A549 (cell line): Measurements from ENCODE around the gene CXCR5. TPM values are rescaled to one million over a fixed set of nuclear protein-coding genes. Genes with fewer than 3 reads are reported as not detected.

Source experiments
- ATAC-seq, 2 experiments: fragments of 200-7000 bp in 1 of 2; fragments of >200 bp in 1 of 2; cut with Nextera tagmentation in 1 of 2; cut with Tn5 transposase in 1 of 2; 3 replicates each; pipeline versions ENCODE4 v1.8.0 to v1.9.1; 2018 to 2020; ENCODE audit warnings: mild to moderate bottlenecking in 1 of 2, moderate library complexity in 1 of 2
- CTCF ChIA-PET: fragments of 300-600 bp; sonication (Branson Sonifier 250); formaldehyde crosslinking; extraction: SDS; loops from one replicate; lab custom pipeline; 2021; ENCODE audit warnings: antibody characterized with exemption, inconsistent platforms; lab: Yijun Ruan, JAX
- POLR2A ChIA-PET: fragments of 350-600 bp; formaldehyde crosslinking; extraction: SDS; loops from one replicate; lab custom pipeline; 2021; ENCODE audit warnings: antibody characterized with exemption, inconsistent platforms; lab: Yijun Ruan, JAX
- DNase-seq, 2 experiments: peaks; one replicate each; pipeline versions ENCODE4 v3.0.0 to v3.0.0-alpha.2; 2011 to 2016; ENCODE audit warnings: low read depth in 1 of 2, low spot score in 1 of 2
- FAIRE-seq: peaks from 2 replicates; lab custom pipeline; 2011; peaks lifted over from hg19 to GRCh38; lab: Jason Lieb, UNC
- H3K27ac ChIP-seq, 2 experiments: fragments of >200 bp; sonication (Bioruptor Twin); formaldehyde crosslinking; 3 replicates each; pipeline ENCODE4 v1.5.1; 2016 to 2017
- H3K4me1 ChIP-seq: fragments of >200 bp; sonication (Bioruptor Twin); formaldehyde crosslinking; 3 replicates; pipeline ENCODE4 v1.6.1; 2016
- H3K4me2 ChIP-seq: fragments of >200 bp; sonication (Bioruptor Twin); formaldehyde crosslinking; 3 replicates; pipeline ENCODE4 v1.6.1; 2016
- H3K4me3 ChIP-seq: fragments of >200 bp; sonication (Bioruptor Twin); formaldehyde crosslinking; 3 replicates; pipeline ENCODE4 v1.5.1; 2016
- H3K9me3 ChIP-seq: fragments of >200 bp; sonication (Bioruptor Twin); formaldehyde crosslinking; 3 replicates; pipeline ENCODE4 v1.6.1; 2016
- CBX8 ChIP-seq: fragments of 200-600 bp; sonication (generic); IDR thresholded peaks from 2 replicates; pipeline ENCODE4 v1.6.1; 2016
- EHF ChIP-seq: fragments of 250-450 bp; sonication (Bioruptor Pico); IDR thresholded peaks from 2 replicates; pipeline ENCODE4 v1.5.0; 2020; ENCODE audit warnings: mild to moderate bottlenecking
- EP300 ChIP-seq, 2 experiments: fragments of >200 bp; sonication (Bioruptor Twin); formaldehyde crosslinking; IDR thresholded peaks; 2 replicates in 1 of 2; 3 replicates in 1 of 2; pipeline ENCODE4 v1.6.1; 2016 to 2017
- GATA3 ChIP-seq: IDR thresholded peaks from 2 replicates; pipeline ENCODE4 v1.6.1; 2012; ENCODE audit warnings: borderline replicate concordance
- HDAC2 ChIP-seq: fragments of 200-600 bp; sonication (generic); IDR thresholded peaks from 2 replicates; pipeline ENCODE4 v1.6.1; 2016
- HOXA7 ChIP-seq: fragments of 250-450 bp; sonication (Bioruptor Pico); IDR thresholded peaks from 2 replicates; pipeline ENCODE4 v1.5.0; 2020; ENCODE audit warnings: mild to moderate bottlenecking, moderate library complexity
- JUNB ChIP-seq: fragments of >200 bp; sonication (Bioruptor Twin); formaldehyde crosslinking; IDR thresholded peaks from 2 replicates; pipeline ENCODE4 v1.6.1; 2016
- KDM5A ChIP-seq: fragments of 200-600 bp; sonication (generic); IDR thresholded peaks from 2 replicates; pipeline ENCODE4 v1.6.1; 2016; ENCODE audit warnings: antibody characterized with exemption, mild to moderate bottlenecking
- MAFK ChIP-seq: fragments of 450-650 bp; IDR thresholded peaks from 2 replicates; pipeline ENCODE4 v1.6.1; 2014; ENCODE audit not compliant: partially characterized antibody
- MYC ChIP-seq: IDR thresholded peaks from 2 replicates; pipeline ENCODE4 v1.6.1; 2012; ENCODE audit warnings: mild to moderate bottlenecking, inconsistent platforms, low read length, improper control_type of control experiment, borderline replicate concordance
- NFE2L2 ChIP-seq: fragments of 150-350 bp; conservative IDR thresholded peaks from 2 replicates; pipeline ENCODE4 v1.6.1; 2014; ENCODE audit warnings: low read length
- NPAS2 ChIP-seq: fragments of 250-450 bp; sonication (Bioruptor Pico); IDR thresholded peaks from 2 replicates; pipeline ENCODE4 v1.8.0; 2022; ENCODE audit warnings: mild to moderate bottlenecking, moderate library complexity, borderline replicate concordance
- POLR2A ChIP-seq: IDR thresholded peaks from 2 replicates; pipeline ENCODE4 v1.6.1; 2012; ENCODE audit warnings: mild to moderate bottlenecking, low read length
- RARB ChIP-seq: fragments of 250-450 bp; sonication (Bioruptor Pico); IDR thresholded peaks from 2 replicates; pipeline ENCODE4 v1.8.0; 2021; ENCODE audit warnings: mild to moderate bottlenecking, moderate library complexity
- RCOR1 ChIP-seq: fragments of 150-350 bp; IDR thresholded peaks from 2 replicates; pipeline ENCODE4 v1.6.1; 2014; ENCODE audit warnings: antibody characterized with exemption, low read length, low read depth
- RNF2 ChIP-seq: fragments of 200-600 bp; sonication (generic); IDR thresholded peaks from 2 replicates; pipeline ENCODE4 v1.6.1; 2016; ENCODE audit warnings: low read depth, mild to moderate bottlenecking, antibody characterized with exemption, moderate library complexity, borderline replicate concordance
- TFCP2L1 ChIP-seq: fragments of 250-450 bp; sonication (Bioruptor Pico); IDR thresholded peaks from 2 replicates; pipeline ENCODE4 v1.5.0; 2021; ENCODE audit warnings: mild to moderate bottlenecking
- TP53 ChIP-seq: fragments of 250-450 bp; sonication (Bioruptor Pico); IDR thresholded peaks from 2 replicates; pipeline ENCODE4 v1.5.0; 2021; ENCODE audit warnings: mild to moderate bottlenecking, moderate library complexity
- ZC3H11A ChIP-seq: fragments of 450-650 bp; IDR thresholded peaks from 2 replicates; pipeline ENCODE4 v1.6.1; 2014; ENCODE audit warnings: antibody characterized with exemption, mild to moderate bottlenecking
- ZFP36 ChIP-seq: fragments of 450-650 bp; IDR thresholded peaks from 2 replicates; pipeline ENCODE4 v1.6.1; 2014; ENCODE audit warnings: borderline replicate concordance; ENCODE audit not compliant: partially characterized antibody
- ZNF302 ChIP-seq: fragments of 250-450 bp; sonication (Bioruptor Pico); IDR thresholded peaks from 2 replicates; pipeline ENCODE4 v1.9.0; 2021; ENCODE audit warnings: inconsistent platforms, mild to moderate bottlenecking, moderate library complexity
- ZSCAN20 ChIP-seq: fragments of 250-450 bp; sonication (Bioruptor Pico); IDR thresholded peaks from 2 replicates; pipeline ENCODE4 v1.8.0; 2022; ENCODE audit warnings: mild to moderate bottlenecking, moderate library complexity
- WGBS: methylation state at CpG from one replicate; pipeline ENCODE4 v1.1.6; 2017; ENCODE audit errors: missing lambda C conversion rate; 5-methylcytosine and 5-hydroxymethylcytosine counted together
- polyA plus RNA-seq, 4 experiments: library from polyadenylated mRNA; depleted of rRNA in 3 of 4; stranded (reverse); fragments of >200 nt; fragmentation: RNase III in 1 of 4; extraction: RNeasy Plus Mini Kit Qiagen cat#74134 plus additional on column Dnase treatment in 1 of 4; gene quantifications; 2 replicates in 3 of 4; 3 replicates in 1 of 4; pipeline ENCODE4 v1.2.3, GENCODE V29; 2011 to 2017
- TF ChIP-seq, protein P1 (sequence below): fragments of >200 bp; sonication (Bioruptor Twin); formaldehyde crosslinking; IDR thresholded peaks from 2 replicates; pipeline ENCODE4 v1.6.1; 2016
- TF ChIP-seq, protein P2 (sequence below): fragments of >200 bp; sonication (Bioruptor Twin); formaldehyde crosslinking; IDR thresholded peaks from 3 replicates; pipeline ENCODE4 v1.5.1; 2016
- TF ChIP-seq, protein P3 (sequence below): fragments of 150-350 bp; IDR thresholded peaks from 2 replicates; pipeline ENCODE4 v1.6.1; 2014; ENCODE audit warnings: low read depth, mild to moderate bottlenecking, low read length
- TF ChIP-seq, protein P4 (sequence below): fragments of 200-600 bp; sonication (generic); IDR thresholded peaks from 2 replicates; pipeline ENCODE4 v1.6.1; 2016; ENCODE audit warnings: antibody characterized with exemption, mild to moderate bottlenecking, moderate library complexity
- TF ChIP-seq, protein P5 (sequence below): fragments of 250-450 bp; sonication (Bioruptor Pico); IDR thresholded peaks from 2 replicates; pipeline ENCODE4 v1.5.0; 2020; ENCODE audit warnings: low read depth, mild to moderate bottlenecking, moderate library complexity

CXCR5 gene
- polyA plus RNA-seq, 2 of the 4 experiments (the other 2 are of a cell fraction) = 0.04 TPM; not detected in 1

DNA sequence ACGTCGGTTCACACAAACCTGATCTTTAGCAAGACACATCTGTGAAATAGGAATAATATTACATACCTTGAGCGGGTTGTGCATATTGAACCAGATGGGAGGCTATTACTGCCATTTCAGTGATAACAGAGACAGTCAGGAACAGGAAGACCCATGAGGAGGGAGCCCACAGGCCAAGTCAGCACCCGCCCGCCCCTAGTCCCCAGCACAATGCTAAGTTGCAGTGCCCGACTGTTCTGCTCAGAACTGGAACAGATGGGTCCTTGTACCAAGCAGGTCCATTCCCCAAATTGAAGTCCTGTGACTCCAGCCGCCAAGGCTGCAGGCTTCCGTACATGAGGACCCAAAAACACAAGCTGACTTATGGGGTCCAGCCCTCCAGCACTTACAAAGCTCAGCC lies 9.3 kb downstream of the CXCR5 start:
- DNase-seq (no peak), FAIRE-seq (no peak)
- Histone ChIP-seq H3K27ac (no peak overlapping the region), H3K4me2 (no peak overlapping the region)
- POLR2A ChIA-PET = no interaction called here
- TF ChIP-seq, protein P1, sequence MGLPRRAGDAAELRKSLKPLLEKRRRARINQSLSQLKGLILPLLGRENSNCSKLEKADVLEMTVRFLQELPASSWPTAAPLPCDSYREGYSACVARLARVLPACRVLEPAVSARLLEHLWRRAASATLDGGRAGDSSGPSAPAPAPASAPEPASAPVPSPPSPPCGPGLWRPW = no peak
- TF ChIP-seq RARB (no peak), KDM5A (no peak), RCOR1 (no peak), MYC (no peak), ZFP36 (no peak), NFE2L2 (no peak), POLR2A (no peak), HDAC2 (no peak), ZSCAN20 (CRISPR knock-in tag) (no peak), NPAS2 (CRISPR knock-in tag) (no peak)
- TF ChIP-seq, protein P2, sequence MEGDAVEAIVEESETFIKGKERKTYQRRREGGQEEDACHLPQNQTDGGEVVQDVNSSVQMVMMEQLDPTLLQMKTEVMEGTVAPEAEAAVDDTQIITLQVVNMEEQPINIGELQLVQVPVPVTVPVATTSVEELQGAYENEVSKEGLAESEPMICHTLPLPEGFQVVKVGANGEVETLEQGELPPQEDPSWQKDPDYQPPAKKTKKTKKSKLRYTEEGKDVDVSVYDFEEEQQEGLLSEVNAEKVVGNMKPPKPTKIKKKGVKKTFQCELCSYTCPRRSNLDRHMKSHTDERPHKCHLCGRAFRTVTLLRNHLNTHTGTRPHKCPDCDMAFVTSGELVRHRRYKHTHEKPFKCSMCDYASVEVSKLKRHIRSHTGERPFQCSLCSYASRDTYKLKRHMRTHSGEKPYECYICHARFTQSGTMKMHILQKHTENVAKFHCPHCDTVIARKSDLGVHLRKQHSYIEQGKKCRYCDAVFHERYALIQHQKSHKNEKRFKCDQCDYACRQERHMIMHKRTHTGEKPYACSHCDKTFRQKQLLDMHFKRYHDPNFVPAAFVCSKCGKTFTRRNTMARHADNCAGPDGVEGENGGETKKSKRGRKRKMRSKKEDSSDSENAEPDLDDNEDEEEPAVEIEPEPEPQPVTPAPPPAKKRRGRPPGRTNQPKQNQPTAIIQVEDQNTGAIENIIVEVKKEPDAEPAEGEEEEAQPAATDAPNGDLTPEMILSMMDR = no peak
- TF ChIP-seq, protein P3, sequence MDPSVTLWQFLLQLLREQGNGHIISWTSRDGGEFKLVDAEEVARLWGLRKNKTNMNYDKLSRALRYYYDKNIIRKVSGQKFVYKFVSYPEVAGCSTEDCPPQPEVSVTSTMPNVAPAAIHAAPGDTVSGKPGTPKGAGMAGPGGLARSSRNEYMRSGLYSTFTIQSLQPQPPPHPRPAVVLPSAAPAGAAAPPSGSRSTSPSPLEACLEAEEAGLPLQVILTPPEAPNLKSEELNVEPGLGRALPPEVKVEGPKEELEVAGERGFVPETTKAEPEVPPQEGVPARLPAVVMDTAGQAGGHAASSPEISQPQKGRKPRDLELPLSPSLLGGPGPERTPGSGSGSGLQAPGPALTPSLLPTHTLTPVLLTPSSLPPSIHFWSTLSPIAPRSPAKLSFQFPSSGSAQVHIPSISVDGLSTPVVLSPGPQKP = no peak
- TF ChIP-seq, protein P4, sequence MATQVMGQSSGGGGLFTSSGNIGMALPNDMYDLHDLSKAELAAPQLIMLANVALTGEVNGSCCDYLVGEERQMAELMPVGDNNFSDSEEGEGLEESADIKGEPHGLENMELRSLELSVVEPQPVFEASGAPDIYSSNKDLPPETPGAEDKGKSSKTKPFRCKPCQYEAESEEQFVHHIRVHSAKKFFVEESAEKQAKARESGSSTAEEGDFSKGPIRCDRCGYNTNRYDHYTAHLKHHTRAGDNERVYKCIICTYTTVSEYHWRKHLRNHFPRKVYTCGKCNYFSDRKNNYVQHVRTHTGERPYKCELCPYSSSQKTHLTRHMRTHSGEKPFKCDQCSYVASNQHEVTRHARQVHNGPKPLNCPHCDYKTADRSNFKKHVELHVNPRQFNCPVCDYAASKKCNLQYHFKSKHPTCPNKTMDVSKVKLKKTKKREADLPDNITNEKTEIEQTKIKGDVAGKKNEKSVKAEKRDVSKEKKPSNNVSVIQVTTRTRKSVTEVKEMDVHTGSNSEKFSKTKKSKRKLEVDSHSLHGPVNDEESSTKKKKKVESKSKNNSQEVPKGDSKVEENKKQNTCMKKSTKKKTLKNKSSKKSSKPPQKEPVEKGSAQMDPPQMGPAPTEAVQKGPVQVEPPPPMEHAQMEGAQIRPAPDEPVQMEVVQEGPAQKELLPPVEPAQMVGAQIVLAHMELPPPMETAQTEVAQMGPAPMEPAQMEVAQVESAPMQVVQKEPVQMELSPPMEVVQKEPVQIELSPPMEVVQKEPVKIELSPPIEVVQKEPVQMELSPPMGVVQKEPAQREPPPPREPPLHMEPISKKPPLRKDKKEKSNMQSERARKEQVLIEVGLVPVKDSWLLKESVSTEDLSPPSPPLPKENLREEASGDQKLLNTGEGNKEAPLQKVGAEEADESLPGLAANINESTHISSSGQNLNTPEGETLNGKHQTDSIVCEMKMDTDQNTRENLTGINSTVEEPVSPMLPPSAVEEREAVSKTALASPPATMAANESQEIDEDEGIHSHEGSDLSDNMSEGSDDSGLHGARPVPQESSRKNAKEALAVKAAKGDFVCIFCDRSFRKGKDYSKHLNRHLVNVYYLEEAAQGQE = no peak
- TF ChIP-seq, all 56 proteins: peak for 0
- no peak overlapping the region for H3K4me3 ChIP-seq
- peaks cover 18% of the 10 kb centered on the region for H3K4me1 ChIP-seq
- H3K9me3 ChIP-seq = no peaks in the 10 kb centered on the region
- WGBS = 76% methylated on average over 4 of the region's 8 CpGs
- ATAC-seq = no peak
- CTCF ChIA-PET = interaction anchor here (0.8 to 1.3 kb wide), 3 partner anchors 13 to 76 kb away, joined by 3 to 4 read pairs (median 3); no protein-coding TSS in a partner anchor

DNA sequence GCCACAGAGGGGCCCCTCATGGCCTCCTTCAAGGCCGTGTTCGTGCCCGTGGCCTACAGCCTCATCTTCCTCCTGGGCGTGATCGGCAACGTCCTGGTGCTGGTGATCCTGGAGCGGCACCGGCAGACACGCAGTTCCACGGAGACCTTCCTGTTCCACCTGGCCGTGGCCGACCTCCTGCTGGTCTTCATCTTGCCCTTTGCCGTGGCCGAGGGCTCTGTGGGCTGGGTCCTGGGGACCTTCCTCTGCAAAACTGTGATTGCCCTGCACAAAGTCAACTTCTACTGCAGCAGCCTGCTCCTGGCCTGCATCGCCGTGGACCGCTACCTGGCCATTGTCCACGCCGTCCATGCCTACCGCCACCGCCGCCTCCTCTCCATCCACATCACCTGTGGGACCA lies 10.0 kb downstream of the CXCR5 start:
- peaks cover 18% of the 10 kb centered on the region; the same call in 2 of the 3 replicates for H3K4me1 ChIP-seq
- ATAC-seq = no peak
- ChIA-PET POLR2A (no interaction called here), CTCF (interaction anchor here (0.8 to 1.3 kb wide), 3 partner anchors 13 to 77 kb away, joined by 3 to 4 read pairs (median 3); no protein-coding TSS in a partner anchor)
- DNase-seq = no peak
- H3K27ac ChIP-seq = no peak overlapping the region
- WGBS = 97% methylated on average over 13 of the region's 22 CpGs
- no peak overlapping the region for H3K4me2 ChIP-seq
- H3K9me3 ChIP-seq = no peaks in the 10 kb centered on the region
- TF ChIP-seq, protein P3 = no peak
- TF ChIP-seq HOXA7 (CRISPR knock-in tag) (no peak), EP300 (IDR thresholded peaks at IDR 0.05) (no peak), RNF2 (no peak), CBX8 (no peak), TP53 (CRISPR knock-in tag) (no peak), MYC (no peak), TFCP2L1 (no peak), EHF (CRISPR knock-in tag) (no peak), JUNB (no peak), GATA3 (no peak), MAFK (no peak), ZNF302 (CRISPR knock-in tag) (no peak), ZC3H11A (no peak)
- TF ChIP-seq, protein P5, sequence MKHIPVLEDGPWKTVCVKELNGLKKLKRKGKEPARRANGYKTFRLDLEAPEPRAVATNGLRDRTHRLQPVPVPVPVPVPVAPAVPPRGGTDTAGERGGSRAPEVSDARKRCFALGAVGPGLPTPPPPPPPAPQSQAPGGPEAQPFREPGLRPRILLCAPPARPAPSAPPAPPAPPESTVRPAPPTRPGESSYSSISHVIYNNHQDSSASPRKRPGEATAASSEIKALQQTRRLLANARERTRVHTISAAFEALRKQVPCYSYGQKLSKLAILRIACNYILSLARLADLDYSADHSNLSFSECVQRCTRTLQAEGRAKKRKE (CRISPR knock-in tag) = no peak
- TF ChIP-seq, protein P1 = no peak
- no peak overlapping the region for H3K4me3 ChIP-seq
- FAIRE-seq = no peak
